Lung (tissue), 12 donors: Measurements from ENCODE around the gene PCBP3. TPM values are rescaled to one million over a fixed set of nuclear protein-coding genes. Genes with fewer than 3 reads are reported as not detected.

Source experiments
- ATAC-seq: fragments of 200-7000 bp; cut with Tn5 transposase; one replicate; pipeline ENCODE4 v1.9.1; 2020; ENCODE audit warnings: moderate number of reproducible peaks; ENCODE audit not compliant: insufficient read depth, low FRiP score
- DNase-seq, 3 donors: peaks; one replicate each; pipeline ENCODE4 v3.0.0-alpha.2; 2013 to 2017
- H3K27ac ChIP-seq, 2 donors: one replicate each; pipeline ENCODE4 v1.5.1; 2013; ENCODE audit warnings: mild to moderate bottlenecking in 2 of 2, moderate library complexity in 2 of 2, control low read depth in 1 of 2, inconsistent platforms in 1 of 2, low read depth in 1 of 2, low read length in 1 of 2
- H3K27me3 ChIP-seq, 3 donors: one replicate each; pipeline ENCODE4 v1.5.1; 2013; ENCODE audit warnings: low read length in 2 of 3; ENCODE audit not compliant: control insufficient read depth in 3 of 3, insufficient read depth in 3 of 3
- H3K36me3 ChIP-seq, 4 donors: one replicate each; pipeline ENCODE4 v1.5.1; 2013; ENCODE audit warnings: low read length in 4 of 4, mild to moderate bottlenecking in 1 of 4, moderate library complexity in 1 of 4; ENCODE audit not compliant: control insufficient read depth in 4 of 4, insufficient read depth in 4 of 4
- H3K4me1 ChIP-seq, 5 donors: one replicate each; pipeline ENCODE4 v1.5.1; 2013; ENCODE audit warnings: low read length in 5 of 5, mild to moderate bottlenecking in 2 of 5, moderate library complexity in 1 of 5; ENCODE audit not compliant: control insufficient read depth in 5 of 5, insufficient read depth in 5 of 5
- H3K4me3 ChIP-seq: one replicate; pipeline ENCODE4 v1.5.1; 2013; ENCODE audit warnings: mild to moderate bottlenecking, control low read depth, moderate library complexity
- H3K9ac ChIP-seq, 2 donors: one replicate each; pipeline ENCODE4 v1.5.1; 2013; ENCODE audit warnings: low read length in 2 of 2, control low read depth in 1 of 2; ENCODE audit not compliant: insufficient read depth in 1 of 2
- H3K9me3 ChIP-seq, 4 donors: one replicate each; pipeline ENCODE4 v1.5.1; 2013; ENCODE audit warnings: low read length in 3 of 4, mild to moderate bottlenecking in 1 of 4, moderate library complexity in 1 of 4; ENCODE audit not compliant: control insufficient read depth in 4 of 4, insufficient read depth in 3 of 4
- WGBS, 2 donors: extraction: QIAGEN DNeasy Blood & Tissue Kit; methylation state at CpG; one replicate each; pipeline ENCODE4 v1.1.7; 2013; 5-methylcytosine and 5-hydroxymethylcytosine counted together
- polyA plus RNA-seq, 2 donors: library from polyadenylated mRNA; stranded (reverse); fragments of 200-250 nt; gene quantifications; one replicate each; pipeline ENCODE4 v1.2.1, GENCODE V29; 2013
- total RNA-seq, 2 donors: library from RNA; depleted of rRNA in 1 of 2; stranded (reverse); fragments of >200 nt in 1 of 2; gene quantifications; one replicate each; pipeline ENCODE4 v1.2.1, GENCODE V29; 2014 to 2021
- TF ChIP-seq, protein P1 (sequence below): IDR thresholded peaks from 2 replicates; pipeline ENCODE4 v1.5.1; 2012; ENCODE audit warnings: mild to moderate bottlenecking; ENCODE audit errors: control extremely low read depth, extremely low read depth
- donor health status: control.
- donor health status: control.
- donor health status: Bipolar disorder and iron deficiency.
- donor health status: healthy.
- donor health status: DM: yes; HTN: yes; CAD: no.

The PCBP3 gene
- total and polyA plus RNA-seq, 4 donors = 1.6 to 8.2 (median 3.1) TPM

DNA sequence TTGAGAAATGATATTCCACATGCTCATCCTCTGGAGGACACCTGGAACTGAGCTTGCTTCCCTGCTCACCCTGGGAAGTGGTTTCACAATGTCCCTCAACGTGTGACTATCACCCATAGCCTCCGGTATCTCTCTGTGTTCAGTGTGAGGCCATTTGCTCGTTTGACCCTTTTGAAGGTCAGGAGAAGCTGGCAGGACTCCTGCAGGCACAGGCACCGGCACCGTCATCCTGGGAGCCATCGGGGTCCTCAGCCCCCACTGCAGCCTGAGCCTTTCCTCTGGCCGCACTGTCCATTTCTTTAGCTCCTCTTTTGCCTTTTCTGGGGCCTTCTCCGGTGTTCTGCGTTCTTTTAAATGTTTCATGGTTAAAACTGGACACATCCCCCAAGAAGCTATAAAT, 178.5 kb downstream of the PCBP3 start:
- ATAC-seq (no peak), DNase-seq (no peak)
- no peak overlapping the region for H3K27ac ChIP-seq
- H3K36me3 ChIP-seq = no peaks in the 10 kb centered on the region
- TF ChIP-seq, protein P1, sequence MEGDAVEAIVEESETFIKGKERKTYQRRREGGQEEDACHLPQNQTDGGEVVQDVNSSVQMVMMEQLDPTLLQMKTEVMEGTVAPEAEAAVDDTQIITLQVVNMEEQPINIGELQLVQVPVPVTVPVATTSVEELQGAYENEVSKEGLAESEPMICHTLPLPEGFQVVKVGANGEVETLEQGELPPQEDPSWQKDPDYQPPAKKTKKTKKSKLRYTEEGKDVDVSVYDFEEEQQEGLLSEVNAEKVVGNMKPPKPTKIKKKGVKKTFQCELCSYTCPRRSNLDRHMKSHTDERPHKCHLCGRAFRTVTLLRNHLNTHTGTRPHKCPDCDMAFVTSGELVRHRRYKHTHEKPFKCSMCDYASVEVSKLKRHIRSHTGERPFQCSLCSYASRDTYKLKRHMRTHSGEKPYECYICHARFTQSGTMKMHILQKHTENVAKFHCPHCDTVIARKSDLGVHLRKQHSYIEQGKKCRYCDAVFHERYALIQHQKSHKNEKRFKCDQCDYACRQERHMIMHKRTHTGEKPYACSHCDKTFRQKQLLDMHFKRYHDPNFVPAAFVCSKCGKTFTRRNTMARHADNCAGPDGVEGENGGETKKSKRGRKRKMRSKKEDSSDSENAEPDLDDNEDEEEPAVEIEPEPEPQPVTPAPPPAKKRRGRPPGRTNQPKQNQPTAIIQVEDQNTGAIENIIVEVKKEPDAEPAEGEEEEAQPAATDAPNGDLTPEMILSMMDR = no peak
- no peaks in the 10 kb centered on the region for H3K27me3 ChIP-seq
- 71 to 74% methylated on average over 9 of the region's 9 CpGs for WGBS, 2 donors
- H3K4me3 ChIP-seq = no peak overlapping the region
- peaks cover 0 to 4% (median 0%) of the 10 kb centered on the region in 5 donors for H3K4me1 ChIP-seq
- no peak overlapping the region for H3K9ac ChIP-seq
- H3K9me3 ChIP-seq = no peaks in the 10 kb centered on the region

DNA sequence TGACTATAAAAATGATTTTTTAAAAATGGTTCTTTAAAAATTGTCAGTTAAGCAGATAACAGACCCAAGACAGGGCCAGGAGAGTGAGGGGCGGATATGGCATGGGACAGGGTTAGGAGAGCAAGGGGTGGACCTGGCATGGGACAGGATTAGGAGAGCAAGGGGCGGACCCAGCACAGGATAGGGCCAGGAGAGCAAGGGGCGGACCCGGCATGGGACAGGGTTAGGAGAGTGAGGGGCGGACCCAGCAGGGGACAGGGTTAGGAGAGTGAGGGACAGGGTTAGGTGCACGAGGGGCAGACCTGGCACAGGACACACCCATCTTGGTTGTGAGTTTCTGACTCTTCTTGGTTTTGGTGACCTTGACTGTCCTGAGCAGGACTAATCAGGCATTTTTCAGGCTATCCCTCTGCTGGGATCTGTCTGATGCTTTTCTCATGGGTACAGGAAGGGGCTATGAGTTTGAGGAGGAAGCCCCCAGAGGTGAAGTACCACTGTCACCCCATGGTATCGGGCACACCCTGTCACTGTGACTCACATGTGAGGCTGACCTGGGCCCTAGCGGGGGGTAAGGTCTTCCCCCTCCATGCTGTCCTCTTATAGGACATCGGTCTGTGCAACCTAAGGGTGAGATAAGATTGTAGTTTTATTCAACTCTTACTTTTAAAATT, 179.0 kb downstream of the PCBP3 start:
- TF ChIP-seq, protein P1 = no peak
- Histone ChIP-seq H3K27me3 (no peaks in the 10 kb centered on the region), H3K9me3 (no peaks in the 10 kb centered on the region), H3K27ac (no peak overlapping the region), H3K36me3 (no peaks in the 10 kb centered on the region), H3K4me3 (no peak overlapping the region), H3K4me1 (peaks cover 0 to 4% (median 0%) of the 10 kb centered on the region in 5 donors), H3K9ac (no peak overlapping the region)
- no peak for DNase-seq
- no peak for ATAC-seq
- WGBS, 2 donors = 81% methylated on average over 9 of the region's 9 CpGs

DNA sequence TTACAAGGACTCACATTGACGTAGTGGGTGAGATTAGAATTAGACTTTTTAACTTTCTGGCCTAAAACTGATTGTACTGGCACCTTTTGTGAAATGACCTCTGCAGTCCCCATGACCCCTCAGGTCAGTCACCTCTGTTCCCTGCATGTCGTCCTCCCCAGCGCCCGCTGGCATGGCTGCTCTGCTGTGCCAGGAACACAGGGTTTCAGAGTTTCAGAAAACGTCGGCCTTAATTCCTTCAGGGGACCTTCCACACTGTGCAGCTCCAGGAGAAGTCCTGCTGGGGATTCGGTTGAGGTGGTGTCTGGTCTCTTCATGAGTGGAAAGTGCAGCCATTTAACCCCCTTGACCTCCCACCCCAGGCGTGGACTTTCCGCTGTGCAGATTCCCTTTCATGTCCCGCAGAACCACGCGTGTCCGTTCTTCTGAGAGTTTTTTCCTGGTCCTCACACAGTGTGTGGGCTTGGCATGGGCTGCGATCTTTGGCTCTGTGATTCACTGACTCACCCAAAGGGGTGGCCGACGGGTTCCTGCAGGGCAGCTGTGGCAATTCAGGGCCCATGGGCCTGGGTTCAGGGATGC, 179.7 kb downstream of the PCBP3 start:
- no peak for ATAC-seq
- Histone ChIP-seq H3K36me3 (no peaks in the 10 kb centered on the region), H3K9me3 (no peaks in the 10 kb centered on the region), H3K27ac (no peak overlapping the region), H3K9ac (no peak overlapping the region), H3K27me3 (no peaks in the 10 kb centered on the region), H3K4me1 (peaks cover 0 to 4% (median 0%) of the 10 kb centered on the region in 5 donors), H3K4me3 (no peak overlapping the region)
- WGBS, 2 donors = 90 to 93% methylated on average over 16 of the region's 16 CpGs
- no peak for DNase-seq
- TF ChIP-seq, protein P1 = no peak
